K562 treated with DMSO at 1 percent for 4 hours (cell line): ENCODE measurements around the gene SEMG2. TPM values are rescaled to one million over a fixed set of nuclear protein-coding genes. Genes with fewer than 3 reads are reported as not detected.

Experiments used
- total RNA-seq: library from RNA; unstranded; fragments of 300-600 nt; gene quantifications from 2 replicates; pipeline ENCODE4 v1.2.3, GENCODE V29; 2022; ENCODE audit not compliant: insufficient read depth

The SEMG2 gene
- not detected in 2 replicates for total RNA-seq

GRCh38 chr20:45221076-45221475 is at the start of gene SEMG2:
Gene SEMG2, plus strand, starts transcription at chr20:45221373. Its CDS starts 17 bp downstream, at chr20:45221390.

GRCh38 chr20:45174434-45175364 is 46.5 kb upstream of the SEMG2 start, which contains the start of gene PI3:
Gene PI3, plus strand, starts transcription at chr20:45174902. Its CDS starts 21 bp downstream, at chr20:45174923.

GRCh38 chr20:45206725-45207124 is 14.4 kb upstream of the SEMG2 start, which contains the start of gene SEMG1:
Gene SEMG1, plus strand, starts transcription at chr20:45207033. Its CDS starts 21 bp downstream, at chr20:45207054.

GRCh38 chr20:45254383-45255262 is 33.5 kb downstream of the SEMG2 start, which contains the start of gene SLPI:
Gene SLPI, minus strand, starts transcription at chr20:45254564. Its CDS starts 21 bp downstream, at chr20:45254543.

Other genes starting within 250 kb of the SEMG2 start
- not detected in 2 replicates for gene KCNS1, start 120.2 kb upstream of the SEMG2 start, total RNA-seq
- not detected in 2 replicates for gene WFDC5, start 106.2 kb upstream of the SEMG2 start, total RNA-seq
- gene WFDC12, start 96.9 kb upstream of the SEMG2 start, total RNA-seq = not detected in 2 replicates
- gene PI3, start 46.5 kb upstream of the SEMG2 start, total RNA-seq = not detected in 2 replicates
- not detected in 2 replicates for gene SEMG1, start 14.3 kb upstream of the SEMG2 start, total RNA-seq
- gene SLPI, start 33.2 kb downstream of the SEMG2 start, total RNA-seq = not detected in 2 replicates
- not detected in 2 replicates for gene RBPJL, start 85.5 kb downstream of the SEMG2 start, total RNA-seq
- gene MATN4, start 86.9 kb downstream of the SEMG2 start, total RNA-seq = not detected in 2 replicates
- 10.1 and 13.5 TPM in 2 replicates for gene SDC4, start 127.1 kb downstream of the SEMG2 start, total RNA-seq
- 10.9 and 16.0 TPM in 2 replicates for gene SYS1, start 141.8 kb downstream of the SEMG2 start, total RNA-seq
- not detected in 2 replicates for gene TP53TG5, start 157.0 kb downstream of the SEMG2 start, total RNA-seq
- gene DBNDD2, start 186.9 kb downstream of the SEMG2 start, total RNA-seq = 66.5 and 84.8 TPM in 2 replicates
- gene PIGT, start 194.8 kb downstream of the SEMG2 start, total RNA-seq = 91.8 and 108 TPM in 2 replicates
- not detected in 2 replicates for gene WFDC2, start 248.4 kb downstream of the SEMG2 start, total RNA-seq